NCI-H510A (cell line): ENCODE measurements around the gene RNF181.
"Not testable (repeated sequence)": the region's sequence is repeated elsewhere in the genome, so short reads cannot be mapped to it uniquely, and the experiment has no call there.

Source experiments
- DNase-seq: peaks from one replicate; lab custom pipeline; 2025; lab: John Stamatoyannopoulos, UW

Gene RNF181

GRCh38 chr2:85577386-85578242 is 17.9 kb upstream of the RNF181 start, which contains the start of gene VAMP8:
VAMP8 (plus strand) TSS chr2:85577586; CDS start chr2:85577647, 61 bp downstream.
- peak; percentile 69 for DNase-seq

GRCh38 chr2:85578243-85579180 is 17.0 kb upstream of the RNF181 start:
- DNase-seq = no peak

- no peak for DNase-seq
These were observed 16.1 kb upstream of the RNF181 start for GRCh38 chr2:85579266-85579935.

GRCh38 chr2:85580206-85580605 is 15.3 kb upstream of the RNF181 start:
- no peak for DNase-seq

GRCh38 chr2:85582492-85582891 is 13.1 kb upstream of the RNF181 start:
- no peak for DNase-seq

- no peak for DNase-seq
These were observed 11.7 kb upstream of the RNF181 start for GRCh38 chr2:85583667-85584353.

GRCh38 chr2:85584354-85584856 is 11.1 kb upstream of the RNF181 start, which contains the start of gene VAMP5:
VAMP5 (plus strand) TSS chr2:85584431; CDS start chr2:85584491, 60 bp downstream.
- no peak for DNase-seq

- DNase-seq = no peak
These were observed 10.4 kb upstream of the RNF181 start for GRCh38 chr2:85584857-85585780.

- no peak for DNase-seq
These were observed 9.8 kb upstream of the RNF181 start for GRCh38 chr2:85585781-85586105.

- DNase-seq = no peak
These were observed 7.3 kb upstream of the RNF181 start for GRCh38 chr2:85588236-85588635.

- no peak for DNase-seq
These were observed 6.9 kb upstream of the RNF181 start for GRCh38 chr2:85588645-85589044.

GRCh38 chr2:85589181-85589580 is 6.4 kb upstream of the RNF181 start:
- no peak for DNase-seq

- peak; percentile 70 for DNase-seq
These were observed 5.4 kb upstream of the RNF181 start for GRCh38 chr2:85589982-85590791.

GRCh38 chr2:85590950-85591349 is 4.6 kb upstream of the RNF181 start:
- no peak for DNase-seq

GRCh38 chr2:85591563-85591962 is 4.0 kb upstream of the RNF181 start:
- DNase-seq = no peak

- not testable (repeated sequence) for DNase-seq
These were observed 3.2 kb upstream of the RNF181 start for GRCh38 chr2:85592299-85592698.

GRCh38 chr2:85593023-85593422 is 2.5 kb upstream of the RNF181 start:
- no peak for DNase-seq

GRCh38 chr2:85594715-85595300 is 737 bp upstream of the RNF181 start:
- DNase-seq = no peak

- DNase-seq = no peak
These were observed 435 bp downstream of the RNF181 start for GRCh38 chr2:85596026-85596333.
